ENCODE results near the gene USP20. TPM values are rescaled to one million over a fixed set of nuclear protein-coding genes. Genes with fewer than 3 reads are reported as not detected.

USP20 gene
- total and polyA plus RNA-seq, 10 of the 15 experiments (the other 5 are each of a cell fraction or from before 2014, with no cell fraction given): 0.66 to 23.3 (median 11.0) TPM

GRCh38 chr9:129904734-129905133 lies 69.5 kb downstream of the USP20 start:
- TF ChIP-seq SKIL (IDR thresholded peaks at IDR 0.05; ENCODE audit: low read depth, poor library complexity, severe bottlenecking) (no peak), EGR1 (IDR thresholded peaks at IDR 0.05; ENCODE audit: borderline replicate concordance in 1 of 2, low read depth in 2 of 2, low read length in 2 of 2) (no peak), STAT1 (conservative IDR thresholded peaks at IDR 0.05) (no peak), ZBED1 (IDR thresholded peaks at IDR 0.05; ENCODE audit: borderline replicate concordance) (peak; percentile 24; the same call in 1 of the 2 replicates), GABPA (IDR thresholded peaks at IDR 0.05; ENCODE audit: low read depth) (no peak), RAD51 (IDR thresholded peaks at IDR 0.05) (no peak), SREBF1 (IDR thresholded peaks at IDR 0.05; ENCODE audit: low read length) (no peak), RB1 (IDR thresholded peaks at IDR 0.05; ENCODE audit: borderline replicate concordance) (no peak), POLR2A (IDR thresholded peaks at IDR 0.05; ENCODE audit: low read depth, low read length) (peak; percentile 41; the same call in 1 of the 2 replicates), POLR2AphosphoS5 (IDR thresholded peaks at IDR 0.05; ENCODE audit: low read length) (no peak), CHD1 (IDR thresholded peaks at IDR 0.05; ENCODE audit: low read depth, low read length) (no peak), EP300 (IDR thresholded peaks at IDR 0.05; ENCODE audit: borderline replicate concordance in 1 of 2, control insufficient read depth in 1 of 2, low read depth in 2 of 2, low read length in 2 of 2) (no peak)
- Histone ChIP-seq H3K4me1 (ENCODE audit: control insufficient read depth, insufficient read depth, low read length) (peaks cover 37% of the 10 kb centered on the region), H4K20me1 (ENCODE audit: control insufficient read depth, insufficient read depth) (no peaks in the 10 kb centered on the region), H3K27ac (ENCODE audit: control insufficient read depth, insufficient read depth) (no peak overlapping the region), H3K9ac (ENCODE audit: control insufficient read depth, insufficient read depth, low read length) (no peak overlapping the region), H3K4me2 (ENCODE audit: control insufficient read depth, insufficient read depth) (no peak overlapping the region), H3K4me3 (no peak overlapping the region), H2AFZ (ENCODE audit: control insufficient read depth, low read depth, low read length) (no peak overlapping the region), H3K27me3 (replicated peaks in 1 of 2; ENCODE audit: control insufficient read depth in 2 of 2, insufficient read depth in 2 of 2, low read length in 1 of 2) (no peaks in the 10 kb centered on the region), H3K79me2 (ENCODE audit: control insufficient read depth, insufficient read depth, low read length) (peaks cover 11% of the 10 kb centered on the region), H3K9me3 (replicated peaks; ENCODE audit: control insufficient read depth, insufficient read depth, low read length) (no peaks in the 10 kb centered on the region), H3K36me3 (ENCODE audit: control insufficient read depth in 2 of 2, insufficient read depth in 2 of 2, low read length in 1 of 2) (peaks cover 19 to 57% of the 10 kb centered on the region in 2 experiments)
- WGBS (ENCODE audit: insufficient coverage, insufficient replicate concordance, low lambda C conversion rate, missing lambda C conversion rate): 96% methylated on average over 4 of the region's 4 CpGs
- DNase-seq (ENCODE audit: low read depth, low spot score) (no peak), FAIRE-seq (no peak), ATAC-seq (no peak)
- POLR2A ChIA-PET: interaction anchor here (1.1 to 1.4 kb wide), 3 partner anchors 12 to 30 kb away, joined by 3 to 4 read pairs (median 3); no protein-coding TSS in a partner anchor
- in situ Hi-C loops (cut with MboI) (no loop called here), intact Hi-C loops (cut with micrococcal nuclease; ENCODE audit: unreplicated experiment) (no loop called here)
- SMC1A ChIA-PET (ENCODE audit: uncharacterized antibody, unreplicated experiment): interaction anchor here (0.7 to 1.6 kb wide), 6 partner anchors 12 to 197 kb away, joined by 3 to 6 read pairs (median 3); no protein-coding TSS in a partner anchor
- CTCF ChIA-PET: interaction anchor here (1.2 to 1.7 kb wide), 2 partner anchors 16 to 19 kb away, joined by 3 read pairs; no protein-coding TSS in a partner anchor
- no TSS peak for BruUV-seq (replicated peaks)
- RAD21 ChIA-PET (ENCODE audit: unreplicated experiment): interaction anchor here (1.0 kb wide), 2 partner anchors 12 to 19 kb away, joined by 4 to 6 read pairs; no protein-coding TSS in a partner anchor
